ENCODE data around the gene CFAP54.

CFAP54 gene

DNA sequence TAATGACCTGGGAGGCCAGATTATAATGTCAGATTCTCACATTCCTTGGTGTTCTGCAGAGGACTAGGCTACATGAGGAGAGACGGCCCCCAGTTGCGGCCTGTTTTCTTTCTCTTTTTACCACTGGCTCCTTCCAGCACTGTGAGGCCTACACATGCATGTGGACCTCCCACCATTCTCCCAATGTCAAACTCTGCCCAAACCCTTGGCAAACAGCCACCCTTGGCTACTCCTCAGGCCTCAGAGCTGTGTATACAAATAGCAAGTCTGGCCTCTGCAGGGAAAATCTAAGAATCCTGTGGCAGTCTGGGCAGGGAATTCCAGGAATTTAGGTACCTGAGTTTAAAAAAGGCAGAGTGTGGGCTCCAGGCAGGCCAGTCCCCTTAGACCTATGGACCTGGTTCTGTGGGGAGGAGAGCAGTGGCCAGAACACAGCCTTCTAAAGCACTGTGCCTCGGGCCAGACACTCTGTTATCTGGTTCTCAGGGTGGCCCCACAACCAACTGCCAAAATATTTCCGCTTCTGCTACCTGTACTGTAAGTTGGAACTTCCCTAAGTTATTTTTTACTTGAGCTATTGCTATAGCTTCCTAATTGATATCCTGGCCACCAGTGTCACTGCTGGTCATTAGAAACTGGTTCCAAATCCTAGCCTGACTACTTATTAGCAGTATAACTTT lies 397.8 kb downstream of the CFAP54 start:
- Histone ChIP-seq H3K27ac (ENCODE audit: low read depth in 2 of 2, low read length in 2 of 2) (no peak overlapping the region), H3K36me3 (ENCODE audit: control insufficient read depth in 2 of 2, insufficient read depth in 2 of 2, low read length in 2 of 2) (no peaks in the 10 kb centered on the region), H3K9ac (ENCODE audit: low read depth in 1 of 2, low read length in 2 of 2) (no peak overlapping the region), H3K9me3 (ENCODE audit: control insufficient read depth in 2 of 2, low read length in 2 of 2) (no peaks in the 10 kb centered on the region), H3K27me3 (ENCODE audit: control insufficient read depth in 2 of 2, insufficient read depth in 2 of 2, low read length in 2 of 2) (no peaks in the 10 kb centered on the region), H3K4me1 (ENCODE audit: control insufficient read depth in 2 of 2, insufficient read depth in 2 of 2, low read length in 2 of 2) (no peaks in the 10 kb centered on the region), H3K4me3 (ENCODE audit: low read length in 2 of 2) (no peak overlapping the region)

DNA sequence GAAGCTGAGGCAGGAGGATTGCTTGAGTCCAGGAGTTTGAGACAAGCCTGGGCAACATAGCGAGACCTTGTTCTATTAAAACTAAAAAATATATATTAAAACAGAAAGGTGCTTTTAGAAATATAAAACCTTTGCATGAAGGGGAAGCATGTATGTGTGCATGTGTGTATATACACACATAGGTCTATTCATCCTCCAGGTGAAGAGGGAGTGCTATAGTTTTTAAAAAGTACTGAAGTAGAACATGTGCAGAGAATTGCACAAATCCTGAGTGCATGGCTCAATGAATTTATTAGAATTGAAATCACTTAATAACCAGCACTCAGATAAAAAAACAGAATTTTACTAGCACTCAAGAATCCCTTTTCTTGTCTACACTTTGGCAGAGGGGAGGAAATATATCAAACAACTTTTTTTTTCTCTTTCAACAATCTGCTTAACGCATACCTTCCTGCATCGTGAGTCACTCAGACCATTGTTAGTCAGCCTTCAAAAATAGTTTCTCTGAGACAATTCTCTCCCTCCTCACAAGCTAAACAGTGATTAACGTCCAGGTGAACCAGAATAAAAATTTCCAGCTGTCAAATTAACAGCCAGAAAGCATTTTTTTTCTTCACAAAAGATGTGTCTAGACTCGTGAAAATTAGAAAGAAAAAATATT lies 400.0 kb downstream of the CFAP54 start:
- no peaks in the 10 kb centered on the region for H3K27me3 ChIP-seq (ENCODE audit: control insufficient read depth in 2 of 2, insufficient read depth in 2 of 2, low read length in 2 of 2)
- H3K9ac ChIP-seq (ENCODE audit: low read depth in 1 of 2, low read length in 2 of 2) = no peak overlapping the region
- no peaks in the 10 kb centered on the region for H3K36me3 ChIP-seq (ENCODE audit: control insufficient read depth in 2 of 2, insufficient read depth in 2 of 2, low read length in 2 of 2)
- no peak overlapping the region for H3K4me3 ChIP-seq (ENCODE audit: low read length in 2 of 2)
- no peaks in the 10 kb centered on the region for H3K9me3 ChIP-seq (ENCODE audit: control insufficient read depth in 2 of 2, low read length in 2 of 2)
- no peak overlapping the region for H3K27ac ChIP-seq (ENCODE audit: low read depth in 2 of 2, low read length in 2 of 2)
- H3K4me1 ChIP-seq (ENCODE audit: control insufficient read depth in 2 of 2, insufficient read depth in 2 of 2, low read length in 2 of 2) = no peaks in the 10 kb centered on the region

DNA sequence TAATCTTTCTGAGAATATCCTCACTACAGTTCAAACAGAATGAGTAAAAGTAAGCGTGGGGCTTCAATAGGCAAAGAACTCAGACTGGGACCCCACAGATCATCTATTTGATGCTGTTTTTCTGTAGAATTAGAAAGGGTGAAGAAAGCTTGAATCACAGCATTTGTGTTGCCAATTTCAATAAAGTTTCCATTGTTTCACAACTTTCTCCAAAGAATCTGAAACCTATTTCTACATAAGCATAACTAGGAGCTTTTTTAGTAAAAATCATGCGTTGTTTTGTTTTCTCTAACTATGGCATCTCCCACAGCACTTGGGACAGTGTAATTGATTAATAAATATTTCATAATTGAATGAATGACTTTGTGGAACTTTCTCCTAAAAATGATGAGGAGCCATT lies 401.0 kb downstream of the CFAP54 start:
- no peaks in the 10 kb centered on the region for H3K4me1 ChIP-seq (ENCODE audit: control insufficient read depth in 2 of 2, insufficient read depth in 2 of 2, low read length in 2 of 2)
- no peak overlapping the region for H3K27ac ChIP-seq (ENCODE audit: low read depth in 2 of 2, low read length in 2 of 2)
- H3K4me3 ChIP-seq (ENCODE audit: low read length in 2 of 2) = no peak overlapping the region
- no peaks in the 10 kb centered on the region for H3K9me3 ChIP-seq (ENCODE audit: control insufficient read depth in 2 of 2, low read length in 2 of 2)
- H3K36me3 ChIP-seq (ENCODE audit: control insufficient read depth in 2 of 2, insufficient read depth in 2 of 2, low read length in 2 of 2) = no peaks in the 10 kb centered on the region
- no peaks in the 10 kb centered on the region for H3K27me3 ChIP-seq (ENCODE audit: control insufficient read depth in 2 of 2, insufficient read depth in 2 of 2, low read length in 2 of 2)
- no peak overlapping the region for H3K9ac ChIP-seq (ENCODE audit: low read depth in 1 of 2, low read length in 2 of 2)

DNA sequence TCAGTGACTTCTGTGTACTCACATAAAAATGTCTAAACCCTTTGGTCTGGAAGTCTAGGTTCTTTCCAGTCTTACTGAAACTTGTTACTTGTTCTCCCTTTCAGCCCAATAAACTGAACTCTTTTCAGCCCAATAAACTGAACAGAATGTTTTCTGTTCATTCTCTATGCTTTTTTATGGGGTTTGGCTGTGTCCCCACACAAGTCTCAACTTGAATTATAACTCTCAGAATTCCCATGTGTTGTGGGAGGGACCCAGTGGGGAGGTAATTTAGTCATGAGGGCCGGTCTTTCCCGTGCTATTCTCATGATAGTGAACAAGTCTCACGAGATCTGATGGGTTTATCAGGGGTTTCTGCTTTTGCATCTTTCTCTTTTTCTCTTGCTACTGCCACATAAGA lies 402.7 kb downstream of the CFAP54 start:
- Histone ChIP-seq H3K9me3 (ENCODE audit: control insufficient read depth in 2 of 2, low read length in 2 of 2) (no peaks in the 10 kb centered on the region), H3K27me3 (ENCODE audit: control insufficient read depth in 2 of 2, insufficient read depth in 2 of 2, low read length in 2 of 2) (no peaks in the 10 kb centered on the region), H3K9ac (ENCODE audit: low read depth in 1 of 2, low read length in 2 of 2) (no peak overlapping the region), H3K4me3 (ENCODE audit: low read length in 2 of 2) (no peak overlapping the region), H3K36me3 (ENCODE audit: control insufficient read depth in 2 of 2, insufficient read depth in 2 of 2, low read length in 2 of 2) (no peaks in the 10 kb centered on the region), H3K4me1 (ENCODE audit: control insufficient read depth in 2 of 2, insufficient read depth in 2 of 2, low read length in 2 of 2) (no peaks in the 10 kb centered on the region), H3K27ac (ENCODE audit: low read depth in 2 of 2, low read length in 2 of 2) (no peak overlapping the region)

DNA sequence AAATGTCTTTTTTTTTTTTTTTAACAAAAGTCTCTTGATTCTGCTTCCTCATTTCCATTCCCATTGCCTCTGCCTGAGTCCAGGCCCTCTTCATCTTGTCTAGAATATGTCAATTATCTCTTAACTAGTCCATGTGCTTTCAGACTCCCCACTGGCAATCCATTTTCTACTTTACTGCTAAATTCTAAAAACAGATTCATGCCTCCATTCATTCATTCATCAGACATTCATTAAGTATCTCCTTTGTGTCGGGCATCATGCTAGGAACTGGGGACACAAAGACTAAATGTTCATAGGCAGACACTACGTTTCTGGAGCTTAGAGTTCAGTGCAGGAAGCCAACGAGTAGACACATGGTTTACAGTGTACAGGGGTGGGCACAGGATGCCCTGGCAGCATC lies 408.0 kb downstream of the CFAP54 start:
- H3K4me1 ChIP-seq (ENCODE audit: control insufficient read depth in 2 of 2, insufficient read depth in 2 of 2, low read length in 2 of 2) = no peaks in the 10 kb centered on the region
- no peak overlapping the region for H3K27ac ChIP-seq (ENCODE audit: low read depth in 2 of 2, low read length in 2 of 2)
- H3K9me3 ChIP-seq (ENCODE audit: control insufficient read depth in 2 of 2, low read length in 2 of 2) = no peaks in the 10 kb centered on the region
- H3K4me3 ChIP-seq (ENCODE audit: low read length in 2 of 2) = no peak overlapping the region
- H3K27me3 ChIP-seq (ENCODE audit: control insufficient read depth in 2 of 2, insufficient read depth in 2 of 2, low read length in 2 of 2) = no peaks in the 10 kb centered on the region
- H3K36me3 ChIP-seq (ENCODE audit: control insufficient read depth in 2 of 2, insufficient read depth in 2 of 2, low read length in 2 of 2) = no peaks in the 10 kb centered on the region
- H3K9ac ChIP-seq (ENCODE audit: low read depth in 1 of 2, low read length in 2 of 2) = no peak overlapping the region

DNA sequence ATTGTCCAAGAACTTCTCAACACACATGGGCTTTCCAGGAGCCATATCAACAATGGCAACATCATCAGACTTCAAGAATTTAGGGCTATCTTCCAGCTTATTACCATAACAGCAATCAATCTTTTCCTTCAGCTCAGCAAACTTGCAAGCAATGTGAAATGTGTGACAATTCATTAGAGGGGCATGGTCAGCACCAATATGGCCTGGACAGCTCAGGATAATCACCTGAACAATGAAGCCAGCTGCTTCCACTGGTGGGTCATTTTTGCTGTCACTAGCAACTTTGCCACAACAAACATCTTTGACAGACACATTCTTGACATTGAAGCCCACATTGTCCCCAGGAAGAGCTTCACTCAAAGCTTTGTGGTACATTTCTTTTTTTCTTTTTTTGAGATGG lies 411.8 kb downstream of the CFAP54 start:
- Histone ChIP-seq H3K4me1 (ENCODE audit: control insufficient read depth in 2 of 2, insufficient read depth in 2 of 2, low read length in 2 of 2) (no peaks in the 10 kb centered on the region), H3K9me3 (ENCODE audit: control insufficient read depth in 2 of 2, low read length in 2 of 2) (no peaks in the 10 kb centered on the region), H3K36me3 (ENCODE audit: control insufficient read depth in 2 of 2, insufficient read depth in 2 of 2, low read length in 2 of 2) (no peaks in the 10 kb centered on the region), H3K4me3 (ENCODE audit: low read length in 2 of 2) (no peak overlapping the region), H3K27me3 (ENCODE audit: control insufficient read depth in 2 of 2, insufficient read depth in 2 of 2, low read length in 2 of 2) (no peaks in the 10 kb centered on the region), H3K9ac (ENCODE audit: low read depth in 1 of 2, low read length in 2 of 2) (no peak overlapping the region), H3K27ac (ENCODE audit: low read depth in 2 of 2, low read length in 2 of 2) (no peak overlapping the region)

DNA sequence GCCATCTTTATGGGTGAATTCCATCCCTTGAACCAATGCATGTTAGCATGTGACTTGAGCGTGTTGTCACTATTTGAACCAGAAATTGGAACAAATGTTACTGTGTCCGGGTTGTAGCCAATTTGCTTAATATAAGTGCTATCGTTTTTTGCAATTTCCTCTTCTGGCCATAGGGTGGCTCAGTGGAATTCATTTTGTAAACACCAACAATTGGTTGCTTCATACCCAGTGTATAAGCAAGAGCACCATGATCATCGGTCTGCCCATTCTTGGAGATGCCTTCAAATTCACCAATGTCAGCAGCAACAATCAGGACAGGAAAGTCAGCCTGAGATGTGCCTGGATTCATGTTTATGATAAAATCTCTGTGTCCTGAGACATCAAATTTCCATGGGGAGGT lies 412.7 kb downstream of the CFAP54 start:
- Histone ChIP-seq H3K4me3 (ENCODE audit: low read length in 2 of 2) (no peak overlapping the region), H3K27me3 (ENCODE audit: control insufficient read depth in 2 of 2, insufficient read depth in 2 of 2, low read length in 2 of 2) (no peaks in the 10 kb centered on the region), H3K36me3 (ENCODE audit: control insufficient read depth in 2 of 2, insufficient read depth in 2 of 2, low read length in 2 of 2) (no peaks in the 10 kb centered on the region), H3K9ac (ENCODE audit: low read depth in 1 of 2, low read length in 2 of 2) (no peak overlapping the region), H3K4me1 (ENCODE audit: control insufficient read depth in 2 of 2, insufficient read depth in 2 of 2, low read length in 2 of 2) (no peaks in the 10 kb centered on the region), H3K27ac (ENCODE audit: low read depth in 2 of 2, low read length in 2 of 2) (no peak overlapping the region), H3K9me3 (ENCODE audit: control insufficient read depth in 2 of 2, low read length in 2 of 2) (no peaks in the 10 kb centered on the region)

DNA sequence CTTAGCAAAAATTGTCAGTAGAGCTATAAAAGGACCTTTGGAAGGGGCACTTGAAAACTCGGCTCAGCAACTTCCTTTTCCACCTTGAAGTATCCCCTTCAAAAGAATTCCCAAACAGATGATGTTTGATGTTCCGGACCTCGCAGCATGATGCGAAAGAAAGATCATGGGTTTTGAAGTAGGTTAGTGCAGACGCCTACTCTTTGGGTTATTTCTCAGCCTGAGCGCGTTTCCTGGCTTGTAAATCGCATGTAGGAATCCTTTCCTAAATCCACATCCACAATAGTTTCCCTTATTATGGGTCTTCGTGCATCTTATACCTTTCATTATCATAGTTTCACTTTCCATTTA lies 417.1 kb downstream of the CFAP54 start:
- Histone ChIP-seq H3K27me3 (ENCODE audit: control insufficient read depth in 2 of 2, insufficient read depth in 2 of 2, low read length in 2 of 2) (no peaks in the 10 kb centered on the region), H3K9me3 (ENCODE audit: control insufficient read depth in 2 of 2, low read length in 2 of 2) (no peaks in the 10 kb centered on the region), H3K27ac (ENCODE audit: low read depth in 2 of 2, low read length in 2 of 2) (peak overlapping the region; percentile 87 to 92), H3K9ac (ENCODE audit: low read depth in 1 of 2, low read length in 2 of 2) (peak overlapping the region; percentile 89 to 97), H3K4me3 (ENCODE audit: low read length in 2 of 2) (peak overlapping the region; percentile 92 to 96), H3K4me1 (ENCODE audit: control insufficient read depth in 2 of 2, insufficient read depth in 2 of 2, low read length in 2 of 2) (peaks cover 5 to 7% of the 10 kb centered on the region in 2 donors), H3K36me3 (ENCODE audit: control insufficient read depth in 2 of 2, insufficient read depth in 2 of 2, low read length in 2 of 2) (no peaks in the 10 kb centered on the region)

DNA sequence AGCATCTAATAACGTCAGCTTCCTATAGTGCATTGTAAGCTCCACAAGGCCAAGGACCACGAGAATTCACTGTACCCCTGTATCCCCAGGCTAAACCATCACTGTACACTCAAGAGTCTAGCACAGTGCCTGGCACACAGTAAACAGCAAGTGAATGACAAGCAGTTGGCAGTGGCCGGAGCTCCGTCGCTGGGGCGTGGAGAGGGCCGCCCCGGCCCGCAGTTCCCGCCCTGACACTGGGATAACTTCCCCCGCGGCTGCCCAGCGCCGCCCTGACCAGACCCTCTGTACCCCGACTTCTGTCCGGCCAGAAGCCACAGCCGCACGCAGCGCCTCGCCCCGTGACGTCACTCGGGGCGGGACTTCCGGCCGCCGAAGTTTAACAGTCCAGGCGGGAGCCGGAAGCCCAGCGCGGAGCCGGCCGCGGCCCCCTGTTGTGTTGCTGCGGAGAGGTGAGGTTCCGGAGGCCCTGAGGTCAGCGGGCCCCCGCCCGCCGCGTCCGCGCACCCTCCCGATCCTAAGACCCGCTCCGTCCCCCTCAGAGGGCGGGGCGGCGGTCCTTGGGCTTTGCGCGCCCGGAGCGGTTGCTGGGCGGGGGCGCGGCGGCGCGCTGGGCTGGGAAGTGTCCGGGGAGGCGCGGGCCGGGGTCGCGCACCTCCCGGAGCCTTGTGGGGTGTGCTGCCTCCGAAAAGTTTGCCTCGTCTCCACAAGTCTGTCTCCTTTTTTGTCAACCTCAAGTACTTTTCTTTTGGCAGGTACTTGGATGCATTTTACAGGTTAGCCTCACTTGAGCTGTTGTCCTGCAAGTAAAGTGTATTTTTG lies 417.7 kb downstream of the CFAP54 start, which contains the start of gene NEDD1:
Gene NEDD1 (plus strand): TSS at position 409 of the 822 bp plus-strand sequence. CDS start 2,503 bp downstream, outside the sequence.
- peak within 1 kb of the TSS; percentile 89 to 97 for H3K9ac ChIP-seq (ENCODE audit: low read depth in 1 of 2, low read length in 2 of 2)
- no peaks in the 10 kb centered on the region for H3K9me3 ChIP-seq (ENCODE audit: control insufficient read depth in 2 of 2, low read length in 2 of 2)
- no peaks in the 10 kb centered on the region for H3K36me3 ChIP-seq (ENCODE audit: control insufficient read depth in 2 of 2, insufficient read depth in 2 of 2, low read length in 2 of 2)
- peak within 1 kb of the TSS; percentile 87 to 92 for H3K27ac ChIP-seq (ENCODE audit: low read depth in 2 of 2, low read length in 2 of 2)
- peaks cover 5 to 7% of the 10 kb centered on the region in 2 donors for H3K4me1 ChIP-seq (ENCODE audit: control insufficient read depth in 2 of 2, insufficient read depth in 2 of 2, low read length in 2 of 2)
- no peaks in the 10 kb centered on the region for H3K27me3 ChIP-seq (ENCODE audit: control insufficient read depth in 2 of 2, insufficient read depth in 2 of 2, low read length in 2 of 2)
- H3K4me3 ChIP-seq (ENCODE audit: low read length in 2 of 2) = peak within 1 kb of the TSS; percentile 92 to 96

Measured in mucosa of rectum (tissue), 2 donors.